NCI-H2196 treated with DMSO at 0.1 percent for 48 hours (cell line): ENCODE results near the gene PELI2.

Experiments used
- DNase-seq: peaks from one replicate; lab custom pipeline; 2025; ENCODE audit not compliant: unreplicated experiment; lab: John Stamatoyannopoulos, UW

PELI2 gene

DNA sequence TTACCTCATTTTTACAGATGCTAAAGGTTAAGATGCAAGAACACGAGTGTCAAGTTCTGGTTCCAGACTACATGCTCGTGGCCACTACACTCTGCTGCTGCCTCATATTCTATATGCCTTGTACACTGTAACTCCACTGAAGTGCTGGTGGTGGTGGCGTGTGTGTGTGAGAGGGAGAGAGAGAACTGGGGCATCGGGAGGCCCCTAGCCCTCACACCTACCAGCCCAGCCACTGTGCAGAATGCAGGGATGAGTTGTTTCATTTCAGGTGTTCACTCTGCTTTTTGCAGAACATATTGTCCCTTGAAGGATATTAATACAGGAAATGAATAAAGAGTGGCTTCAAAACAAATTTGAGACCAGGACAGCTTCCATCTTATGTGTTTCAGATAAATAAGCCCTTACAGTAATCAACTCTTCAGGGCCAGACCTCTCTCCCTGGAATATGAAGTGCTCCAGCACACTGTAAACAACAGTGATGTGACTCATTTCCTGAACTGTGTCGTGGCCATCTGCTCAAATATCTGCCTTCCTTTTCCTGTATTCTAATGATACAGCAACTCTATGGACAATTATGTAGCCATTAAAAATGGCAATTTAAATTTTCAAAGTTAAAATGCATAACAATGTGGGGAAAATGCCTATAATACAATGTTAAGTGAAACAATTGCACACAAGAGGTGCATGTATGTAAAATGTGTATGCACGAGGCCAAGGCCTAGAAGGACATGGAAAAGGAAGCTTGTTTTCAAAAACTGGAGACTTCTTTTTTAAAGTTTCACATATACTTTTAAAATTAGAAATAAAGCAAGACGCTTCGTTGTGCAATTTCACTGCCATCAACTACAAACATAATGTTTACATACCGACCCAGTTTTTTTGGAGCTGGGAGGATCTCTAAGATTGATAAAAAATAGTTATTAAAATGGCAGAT is 215.4 kb downstream of the PELI2 start:
- DNase-seq: peak; percentile 43

DNA sequence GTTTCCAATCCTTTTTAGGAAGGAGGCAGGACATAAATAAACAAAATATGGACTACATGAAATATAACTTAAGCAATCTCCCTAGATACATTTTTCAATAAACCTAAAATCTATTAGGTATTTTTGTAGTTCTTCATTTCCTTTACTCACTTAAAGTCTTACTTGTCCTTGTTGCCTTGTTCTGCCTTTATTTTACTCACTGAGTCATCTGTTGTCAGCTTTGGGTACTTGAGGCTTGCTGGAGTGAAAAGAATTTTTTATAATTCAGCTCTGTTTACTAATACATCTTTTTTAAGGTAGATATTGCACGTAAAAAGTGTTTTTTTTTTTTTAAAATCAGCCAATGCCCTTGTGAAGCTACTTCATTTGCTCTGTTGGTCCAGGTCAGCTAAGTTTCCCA is 216.2 kb downstream of the PELI2 start:
- DNase-seq: no peak

DNA sequence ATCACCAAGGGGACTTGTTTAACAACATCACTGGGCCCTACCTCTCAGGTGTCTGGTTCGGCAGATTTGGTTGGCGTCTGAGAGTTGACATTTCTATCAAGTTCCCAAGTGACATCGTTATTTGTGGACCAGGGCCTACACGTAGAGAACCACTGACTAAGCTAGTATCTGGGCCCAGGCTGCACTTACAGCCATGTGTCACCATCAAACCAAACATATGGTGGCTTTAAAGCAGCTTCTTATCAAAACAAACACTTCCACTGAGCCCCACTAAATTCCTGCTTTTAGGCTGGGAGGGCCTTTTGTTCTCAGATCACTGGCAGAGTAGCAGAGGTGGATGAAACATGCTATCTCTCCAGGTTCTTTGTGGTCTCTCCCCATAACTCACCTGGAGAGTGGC is 220.5 kb downstream of the PELI2 start:
- DNase-seq: no peak

DNA sequence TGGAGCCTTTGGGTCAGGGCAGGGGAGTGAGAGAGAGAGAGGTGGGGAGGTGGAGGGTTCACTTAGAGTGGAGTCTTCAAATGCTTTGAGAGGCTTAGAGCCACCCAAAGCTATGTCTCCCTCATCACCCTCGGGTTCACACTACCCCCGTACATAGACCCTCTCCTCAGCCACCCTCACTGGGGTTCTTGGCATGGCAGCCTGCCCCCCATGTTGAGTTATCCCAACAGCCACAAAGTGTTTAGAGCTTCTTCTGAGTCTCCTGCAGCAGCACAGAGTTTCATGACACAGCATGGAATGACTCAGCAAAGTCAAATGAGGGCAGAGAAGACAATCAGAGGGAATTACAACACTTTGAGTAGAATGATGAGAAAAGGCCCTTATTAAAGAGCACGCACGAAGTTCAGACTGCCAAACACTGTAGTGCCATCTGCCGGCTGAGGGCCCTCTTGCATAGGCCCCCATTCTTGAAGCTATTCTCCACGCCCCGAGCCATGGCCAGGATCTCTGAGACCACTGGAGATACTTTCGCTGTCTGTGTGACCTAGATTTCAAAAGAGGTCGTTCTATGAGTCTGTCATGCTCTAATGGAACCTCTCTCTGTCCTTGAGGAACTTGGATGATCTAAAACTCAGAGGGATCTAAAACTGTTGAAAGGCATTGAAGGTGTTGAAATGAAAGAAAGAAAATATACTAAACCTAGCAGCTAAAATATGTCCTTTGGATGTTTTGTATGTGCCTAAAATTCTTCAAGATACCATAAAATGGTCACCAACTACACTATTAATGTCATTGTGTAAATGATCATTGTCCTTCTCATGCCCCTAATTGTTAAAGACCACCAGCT is 221.9 kb downstream of the PELI2 start:
- peak; percentile 73 for DNase-seq

GRCh38 chr14:56340932-56341331 is 222.7 kb downstream of the PELI2 start:
- no peak for DNase-seq

GRCh38 chr14:56341766-56342493 is 223.7 kb downstream of the PELI2 start:
- DNase-seq: no peak

- DNase-seq: no peak
Measured at GRCh38 chr14:56342494-56342942, 224.3 kb downstream of the PELI2 start.

DNA sequence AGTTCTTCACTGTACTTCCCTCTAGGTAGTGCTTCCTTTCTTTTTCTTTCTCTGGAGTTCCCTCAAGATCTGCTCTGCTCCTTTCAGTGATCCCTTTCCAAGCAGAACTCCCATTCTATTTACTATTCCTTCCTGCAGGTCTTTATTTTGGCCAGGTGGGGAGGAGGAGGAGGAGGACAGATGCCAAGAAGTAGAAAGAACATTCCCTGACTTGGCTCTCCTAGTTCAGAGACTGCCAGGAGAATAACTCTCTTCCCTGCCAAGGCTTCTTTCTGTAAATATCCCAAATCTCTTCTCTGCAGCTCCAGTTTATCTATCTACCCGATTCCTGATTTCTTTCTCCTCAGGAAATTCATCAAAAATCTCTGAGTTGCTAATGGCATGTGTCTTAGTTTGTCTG is 231.7 kb downstream of the PELI2 start:
- DNase-seq: no peak
